ENCODE measurements around the gene CACNA2D2.

The CACNA2D2 gene

GRCh38 chr3:50509715-50510114 lies 6.3 kb upstream of the CACNA2D2 start:
- TF ChIP-seq CTCF (conservative IDR thresholded peaks at IDR 0.05; ENCODE audit: low read depth, low read length), result no peak
- no peak overlapping the region for H3K4me3 ChIP-seq (ENCODE audit: low read depth, low read length)
- DNase-seq (ENCODE audit: low read depth), result no peak

GRCh38 chr3:50508821-50509220 lies 5.4 kb upstream of the CACNA2D2 start:
- no peak overlapping the region for H3K4me3 ChIP-seq (ENCODE audit: low read depth, low read length)
- DNase-seq (ENCODE audit: low read depth), result no peak
- TF ChIP-seq CTCF (conservative IDR thresholded peaks at IDR 0.05; ENCODE audit: low read depth, low read length), result no peak

GRCh38 chr3:50506169-50506568 lies 2.7 kb upstream of the CACNA2D2 start:
- no peak for DNase-seq (ENCODE audit: low read depth)
- no peak for TF ChIP-seq CTCF (conservative IDR thresholded peaks at IDR 0.05; ENCODE audit: low read depth, low read length)
- H3K4me3 ChIP-seq (ENCODE audit: low read depth, low read length), result no peak overlapping the region

GRCh38 chr3:50504681-50505080 lies 1.2 kb upstream of the CACNA2D2 start:
- TF ChIP-seq CTCF (conservative IDR thresholded peaks at IDR 0.05; ENCODE audit: low read depth, low read length), result no peak
- no peak overlapping the region for H3K4me3 ChIP-seq (ENCODE audit: low read depth, low read length)
- no peak for DNase-seq (ENCODE audit: low read depth)

GRCh38 chr3:50502584-50503423 lies 630 bp downstream of the CACNA2D2 start:
- TF ChIP-seq CTCF (conservative IDR thresholded peaks at IDR 0.05; ENCODE audit: low read depth, low read length), result no peak
- DNase-seq (ENCODE audit: low read depth), result no peak
- no peak overlapping the region for H3K4me3 ChIP-seq (ENCODE audit: low read depth, low read length)

- no peak for DNase-seq (ENCODE audit: low read depth)
- no peak for TF ChIP-seq CTCF (conservative IDR thresholded peaks at IDR 0.05; ENCODE audit: low read depth, low read length)
- no peak overlapping the region for H3K4me3 ChIP-seq (ENCODE audit: low read depth, low read length)
Measured at GRCh38 chr3:50502225-50502583, 1.2 kb downstream of the CACNA2D2 start.

All from choroid plexus epithelial cell (primary cell).